Endodermal cell (in vitro differentiated cells): Measurements from ENCODE around the gene MRNIP. TPM values are rescaled to one million over a fixed set of nuclear protein-coding genes. Genes with fewer than 3 reads are reported as not detected.

ENCODE experiments used
- DNase-seq: peaks from one replicate; pipeline ENCODE4 v3.0.0-alpha.2; 2017
- H3K27ac ChIP-seq: 2 replicates; pipeline ENCODE4 v1.5.1; 2013; ENCODE audit warnings: mild to moderate bottlenecking, low read depth, low read length, moderate library complexity
- H3K27me3 ChIP-seq: 2 replicates; pipeline ENCODE4 v1.6.1; 2013; ENCODE audit warnings: mild to moderate bottlenecking, low read length, moderate library complexity; ENCODE audit not compliant: insufficient read depth, control insufficient read depth, poor library complexity, severe bottlenecking
- H3K36me3 ChIP-seq: 2 replicates; pipeline ENCODE4 v1.7.0; 2013; ENCODE audit warnings: mild to moderate bottlenecking, low read length, moderate library complexity; ENCODE audit not compliant: control insufficient read depth, insufficient read depth
- H3K4me1 ChIP-seq: one replicate; pipeline ENCODE4 v1.7.0; 2013; ENCODE audit warnings: low read length; ENCODE audit not compliant: control insufficient read depth, insufficient read depth
- H3K4me3 ChIP-seq: 2 replicates; pipeline ENCODE4 v1.5.1; 2013; ENCODE audit warnings: mild to moderate bottlenecking, low read length, moderate library complexity
- H3K9ac ChIP-seq: 2 replicates; pipeline ENCODE4 v1.6.1; 2013; ENCODE audit warnings: mild to moderate bottlenecking, low read length, moderate library complexity; ENCODE audit not compliant: poor library complexity, severe bottlenecking; ENCODE audit errors: extremely low read depth
- H3K9me3 ChIP-seq: 2 replicates; pipeline ENCODE4 v1.6.1; 2013; ENCODE audit warnings: mild to moderate bottlenecking, low read length, moderate library complexity; ENCODE audit not compliant: control insufficient read depth
- H3K27ac Mint-ChIP-seq: 2 replicates; pipeline ENCODE4 v1.8.0; 2020; ENCODE audit warnings: mixed read lengths
- H3K27me3 Mint-ChIP-seq: 2 replicates; pipeline ENCODE4 v1.8.0; 2021; ENCODE audit warnings: mild to moderate bottlenecking, mixed read lengths; ENCODE audit not compliant: insufficient read depth
- H3K36me3 Mint-ChIP-seq: 2 replicates; pipeline ENCODE4 v1.8.0; 2020; ENCODE audit warnings: low read depth, mixed read lengths
- H3K4me1 Mint-ChIP-seq: 2 replicates; pipeline ENCODE4 v1.8.0; 2020; ENCODE audit warnings: mixed read lengths
- H3K4me3 Mint-ChIP-seq: 2 replicates; pipeline ENCODE4 v1.8.0; 2020; ENCODE audit warnings: mild to moderate bottlenecking, moderate library complexity, mixed read lengths
- H3K9me3 Mint-ChIP-seq: 2 replicates; pipeline ENCODE4 v1.8.0; 2020; ENCODE audit warnings: mild to moderate bottlenecking, mixed read lengths
- WGBS, 2 experiments: methylation state at CpG; one replicate each; pipeline versions ENCODE4 v1.1.5 to v1.1.7; 2013; ENCODE audit warnings: missing lambda C conversion rate in 2 of 2, mixed read lengths in 1 of 2; ENCODE audit not compliant: insufficient coverage in 1 of 2, insufficient read length in 1 of 2; 5-methylcytosine and 5-hydroxymethylcytosine counted together
- total RNA-seq, 2 donors: library from RNA; stranded (reverse); fragmentation: NEBNext Ultra II Directional in 1 of 2; extraction: Animal tissue kit (Norgen Biotek cat#: 25700) in 1 of 2; gene quantifications; 2 replicates in 1 of 2; 3 replicates in 1 of 2; pipeline ENCODE4 v1.2.1, GENCODE V29; 2021
- TF ChIP-seq, protein P1 (sequence below): fragments of 200-600 bp; sonication (generic); conservative IDR thresholded peaks from 2 replicates; pipeline ENCODE4 v1.5.0; 2021; ENCODE audit warnings: antibody characterized with exemption, mild to moderate bottlenecking

MRNIP gene
- total RNA-seq, 2 donors from 2014 or later: 45.8 to 55.3 TPM

DNA sequence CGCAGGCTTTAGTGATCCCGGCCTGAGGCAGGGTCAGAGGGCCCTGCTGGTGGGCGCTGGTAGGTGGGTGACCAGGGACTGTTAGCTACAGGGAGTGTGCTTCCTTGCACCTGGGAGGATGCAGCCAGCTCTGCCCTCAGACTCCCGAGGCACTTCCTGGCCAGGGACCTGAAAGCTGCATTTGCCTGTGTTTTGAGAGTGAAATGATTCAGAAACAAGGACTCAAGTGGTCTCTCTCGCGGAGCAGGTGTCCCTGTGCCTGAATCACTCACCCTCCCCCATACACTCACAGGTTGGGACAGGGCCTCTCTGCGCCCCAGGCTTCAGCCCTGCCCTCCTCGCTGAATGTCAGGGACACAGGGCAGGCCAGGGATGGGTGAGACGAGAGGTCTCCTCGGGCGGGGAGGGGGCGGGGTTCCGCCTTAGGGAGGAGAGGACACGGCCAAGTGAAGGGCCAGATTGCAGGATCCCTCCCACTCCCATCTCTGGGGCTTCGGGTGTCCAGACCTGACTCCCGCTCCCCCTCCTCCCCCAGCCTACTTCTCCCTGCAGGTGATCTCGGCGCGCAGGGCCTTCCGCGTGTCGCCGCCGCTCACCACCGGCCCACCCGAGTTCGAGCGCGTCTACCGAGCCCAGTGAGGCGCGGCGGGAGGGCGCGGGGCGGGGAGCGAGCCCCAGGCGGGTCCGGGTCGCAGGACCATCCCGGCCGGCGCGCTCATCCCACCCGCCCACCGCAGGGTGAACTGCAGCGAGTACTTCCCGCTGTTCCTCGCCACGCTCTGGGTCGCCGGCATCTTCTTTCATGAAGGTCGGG, 63.4 kb downstream of the MRNIP start:
- Mint-ChIP-seq H3K36me3 (peaks cover 23% of the 10 kb centered on the region), H3K4me1 (peaks cover 3% of the 10 kb centered on the region), H3K27me3 (no peaks in the 10 kb centered on the region), H3K27ac (no peak overlapping the region), H3K4me3 (peak overlapping the region; percentile 64), H3K9me3 (no peaks in the 10 kb centered on the region)
- Histone ChIP-seq H3K27ac (no peak overlapping the region), H3K4me1 (peaks cover 5% of the 10 kb centered on the region), H3K9me3 (no peaks in the 10 kb centered on the region), H3K27me3 (no peaks in the 10 kb centered on the region), H3K36me3 (peaks cover 34% of the 10 kb centered on the region), H3K4me3 (peak overlapping the region; percentile 74), H3K9ac (peak overlapping the region; percentile 41)
- peak; percentile 89 for DNase-seq
- WGBS, 2 experiments: 1 to 9% methylated on average over 23 to 53 of the region's 53 CpGs
- TF ChIP-seq, protein P1, sequence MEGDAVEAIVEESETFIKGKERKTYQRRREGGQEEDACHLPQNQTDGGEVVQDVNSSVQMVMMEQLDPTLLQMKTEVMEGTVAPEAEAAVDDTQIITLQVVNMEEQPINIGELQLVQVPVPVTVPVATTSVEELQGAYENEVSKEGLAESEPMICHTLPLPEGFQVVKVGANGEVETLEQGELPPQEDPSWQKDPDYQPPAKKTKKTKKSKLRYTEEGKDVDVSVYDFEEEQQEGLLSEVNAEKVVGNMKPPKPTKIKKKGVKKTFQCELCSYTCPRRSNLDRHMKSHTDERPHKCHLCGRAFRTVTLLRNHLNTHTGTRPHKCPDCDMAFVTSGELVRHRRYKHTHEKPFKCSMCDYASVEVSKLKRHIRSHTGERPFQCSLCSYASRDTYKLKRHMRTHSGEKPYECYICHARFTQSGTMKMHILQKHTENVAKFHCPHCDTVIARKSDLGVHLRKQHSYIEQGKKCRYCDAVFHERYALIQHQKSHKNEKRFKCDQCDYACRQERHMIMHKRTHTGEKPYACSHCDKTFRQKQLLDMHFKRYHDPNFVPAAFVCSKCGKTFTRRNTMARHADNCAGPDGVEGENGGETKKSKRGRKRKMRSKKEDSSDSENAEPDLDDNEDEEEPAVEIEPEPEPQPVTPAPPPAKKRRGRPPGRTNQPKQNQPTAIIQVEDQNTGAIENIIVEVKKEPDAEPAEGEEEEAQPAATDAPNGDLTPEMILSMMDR: peak; percentile 24

DNA sequence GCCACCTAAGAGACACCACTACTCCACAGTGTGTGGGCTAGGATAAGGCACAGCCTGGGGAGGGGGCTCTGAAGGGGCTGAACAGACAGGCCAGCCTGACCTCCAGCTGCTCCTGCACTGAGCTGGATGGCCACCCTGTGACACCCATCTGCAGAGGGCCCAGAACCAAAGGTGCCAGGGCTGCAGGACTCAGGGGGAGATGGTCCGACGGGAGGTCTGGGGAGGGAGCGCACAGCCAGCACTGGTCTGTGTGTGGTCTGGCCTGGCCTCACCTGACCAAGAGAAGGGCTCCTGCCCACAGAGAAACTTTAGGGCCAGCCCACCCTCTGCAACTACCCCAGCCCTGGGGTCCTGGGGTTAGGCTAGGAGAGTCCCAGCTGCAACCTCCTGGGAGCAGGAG, 64.0 kb downstream of the MRNIP start:
- Histone ChIP-seq H3K9ac (no peak overlapping the region), H3K27me3 (no peaks in the 10 kb centered on the region), H3K4me3 (no peak overlapping the region), H3K27ac (no peak overlapping the region), H3K9me3 (no peaks in the 10 kb centered on the region), H3K4me1 (peaks cover 5% of the 10 kb centered on the region), H3K36me3 (peaks cover 27% of the 10 kb centered on the region)
- DNase-seq: no peak
- peaks cover 3% of the 10 kb centered on the region for H3K4me1 Mint-ChIP-seq
- peak overlapping the region; percentile 64 for H3K4me3 Mint-ChIP-seq
- TF ChIP-seq, protein P1: no peak
- H3K9me3 Mint-ChIP-seq: no peaks in the 10 kb centered on the region
- no peaks in the 10 kb centered on the region for H3K27me3 Mint-ChIP-seq
- H3K36me3 Mint-ChIP-seq: peaks cover 19% of the 10 kb centered on the region
- 97% methylated on average over 3 of the region's 3 CpGs; no CpG with 5 or more reads in 1 of the 2 experiments for WGBS, 2 experiments
- no peak overlapping the region for H3K27ac Mint-ChIP-seq

DNA sequence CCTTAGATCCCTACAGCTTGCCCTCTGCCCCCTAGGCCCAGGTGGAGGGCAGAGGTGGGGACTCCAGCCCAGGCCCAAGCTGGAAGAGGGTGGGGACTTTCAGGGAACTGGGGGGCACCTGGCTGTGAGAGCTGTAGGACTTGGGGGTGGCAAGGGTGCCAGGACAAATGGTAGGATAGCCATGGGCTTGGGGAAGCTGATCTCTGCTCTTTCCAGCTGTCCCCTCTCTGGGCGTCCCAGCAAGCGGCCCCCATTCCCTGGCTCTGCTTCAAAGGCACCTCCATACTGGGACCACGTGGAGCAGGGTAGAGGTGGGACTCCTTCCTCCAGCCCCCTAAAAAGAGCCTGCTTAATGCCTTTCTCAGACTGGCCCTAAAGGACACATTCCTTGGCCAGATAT, 64.4 kb downstream of the MRNIP start:
- Mint-ChIP-seq H3K36me3 (peaks cover 15% of the 10 kb centered on the region), H3K4me3 (no peak overlapping the region), H3K27me3 (no peaks in the 10 kb centered on the region), H3K27ac (no peak overlapping the region), H3K4me1 (peaks cover 3% of the 10 kb centered on the region), H3K9me3 (peaks cover 2% of the 10 kb centered on the region)
- no peak for DNase-seq
- H3K27me3 ChIP-seq: no peaks in the 10 kb centered on the region
- 91% methylated on average over 3 of the region's 3 CpGs; no CpG with 5 or more reads in 1 of the 2 experiments for WGBS, 2 experiments
- no peak overlapping the region for H3K4me3 ChIP-seq
- no peak overlapping the region for H3K27ac ChIP-seq
- TF ChIP-seq, protein P1: no peak
- H3K9ac ChIP-seq: no peak overlapping the region
- peaks cover 5% of the 10 kb centered on the region for H3K4me1 ChIP-seq
- peaks cover 23% of the 10 kb centered on the region for H3K36me3 ChIP-seq
- no peaks in the 10 kb centered on the region for H3K9me3 ChIP-seq
